Measurements from ENCODE around the gene PHPT1. TPM values are rescaled to one million over a fixed set of nuclear protein-coding genes. Genes with fewer than 3 reads are reported as not detected.

The PHPT1 gene
- total RNA-seq, 2 donors from 2014 or later, result 107 to 122 TPM

DNA sequence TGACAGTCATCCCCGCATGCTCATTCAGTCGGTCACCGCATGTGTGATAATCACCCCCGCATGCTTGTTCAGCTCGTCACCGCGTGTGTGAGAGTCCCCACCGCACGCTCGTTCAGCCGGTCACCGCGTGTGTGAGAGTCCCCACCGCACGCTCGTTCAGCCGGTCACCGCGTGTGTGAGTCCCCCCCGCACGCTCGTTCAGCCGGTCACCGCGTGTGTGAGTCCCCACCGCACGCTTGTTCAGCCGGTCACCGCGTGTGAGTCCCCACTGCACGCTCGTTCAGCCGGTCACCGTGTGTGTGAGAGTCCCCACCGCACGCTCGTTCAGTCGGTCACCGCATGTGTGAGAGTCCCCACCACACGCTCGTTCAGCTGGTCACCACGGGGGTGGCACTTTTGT is 40.6 kb downstream of the PHPT1 start:
- Histone ChIP-seq H3K4me3 (ENCODE audit: low read length) (no peak overlapping the region), H3K9ac (ENCODE audit: extremely low read depth, low read length, poor library complexity, severe bottlenecking) (no peak overlapping the region), H3K36me3 (ENCODE audit: control insufficient read depth, insufficient read depth, low read length) (peaks cover 17% of the 10 kb centered on the region), H3K4me1 (ENCODE audit: control insufficient read depth, insufficient read depth, low read length) (no peaks in the 10 kb centered on the region), H3K27ac (ENCODE audit: low read depth, low read length) (no peak overlapping the region), H3K9me3 (ENCODE audit: control insufficient read depth, low read length) (no peaks in the 10 kb centered on the region), H3K27me3 (ENCODE audit: control insufficient read depth, insufficient read depth, low read length, poor library complexity, severe bottlenecking) (no peaks in the 10 kb centered on the region)
- no peak for DNase-seq
- TF ChIP-seq CTCF (conservative IDR thresholded peaks at IDR 0.05), result no peak
- Mint-ChIP-seq H3K9me3 (no peaks in the 10 kb centered on the region), H3K4me1 (peaks cover 7% of the 10 kb centered on the region), H3K4me3 (no peak overlapping the region), H3K27ac (peak overlapping the region; percentile 26), H3K27me3 (ENCODE audit: insufficient read depth) (no peaks in the 10 kb centered on the region), H3K36me3 (ENCODE audit: low read depth) (peaks cover 33% of the 10 kb centered on the region)
- WGBS, 2 experiments (ENCODE audit: insufficient coverage in 1 of 2, insufficient read length in 1 of 2), result 97% methylated on average over 39 to 42 of the region's 42 CpGs

GRCh38 chr9:136890661-136891060 is 41.5 kb downstream of the PHPT1 start:
- H3K27me3 Mint-ChIP-seq (ENCODE audit: insufficient read depth), result no peaks in the 10 kb centered on the region
- Histone ChIP-seq H3K4me3 (ENCODE audit: low read length) (no peak overlapping the region), H3K9me3 (ENCODE audit: control insufficient read depth, low read length) (no peaks in the 10 kb centered on the region), H3K36me3 (ENCODE audit: control insufficient read depth, insufficient read depth, low read length) (peaks cover 23% of the 10 kb centered on the region), H3K4me1 (ENCODE audit: control insufficient read depth, insufficient read depth, low read length) (no peaks in the 10 kb centered on the region), H3K27ac (ENCODE audit: low read depth, low read length) (no peak overlapping the region), H3K27me3 (ENCODE audit: control insufficient read depth, insufficient read depth, low read length, poor library complexity, severe bottlenecking) (no peaks in the 10 kb centered on the region), H3K9ac (ENCODE audit: extremely low read depth, low read length, poor library complexity, severe bottlenecking) (no peak overlapping the region)
- no peak for TF ChIP-seq CTCF (conservative IDR thresholded peaks at IDR 0.05)
- H3K9me3 Mint-ChIP-seq, result no peaks in the 10 kb centered on the region
- H3K36me3 Mint-ChIP-seq (ENCODE audit: low read depth), result peaks cover 37% of the 10 kb centered on the region
- H3K4me3 Mint-ChIP-seq, result no peak overlapping the region
- DNase-seq, result no peak
- H3K27ac Mint-ChIP-seq, result no peak overlapping the region
- 92 to 99% methylated on average over 9 to 13 of the region's 13 CpGs for WGBS, 2 experiments (ENCODE audit: insufficient coverage in 1 of 2, insufficient read length in 1 of 2)
- H3K4me1 Mint-ChIP-seq, result peaks cover 7% of the 10 kb centered on the region

GRCh38 chr9:136896027-136896426 is 46.8 kb downstream of the PHPT1 start:
- Histone ChIP-seq H3K4me3 (ENCODE audit: low read length) (no peak overlapping the region), H3K36me3 (ENCODE audit: control insufficient read depth, insufficient read depth, low read length) (peaks cover 39% of the 10 kb centered on the region), H3K9me3 (ENCODE audit: control insufficient read depth, low read length) (no peaks in the 10 kb centered on the region), H3K4me1 (ENCODE audit: control insufficient read depth, insufficient read depth, low read length) (no peaks in the 10 kb centered on the region), H3K9ac (ENCODE audit: extremely low read depth, low read length, poor library complexity, severe bottlenecking) (no peak overlapping the region), H3K27ac (ENCODE audit: low read depth, low read length) (no peak overlapping the region), H3K27me3 (ENCODE audit: control insufficient read depth, insufficient read depth, low read length, poor library complexity, severe bottlenecking) (no peaks in the 10 kb centered on the region)
- no peaks in the 10 kb centered on the region for H3K27me3 Mint-ChIP-seq (ENCODE audit: insufficient read depth)
- H3K36me3 Mint-ChIP-seq (ENCODE audit: low read depth), result peaks cover 42% of the 10 kb centered on the region
- H3K27ac Mint-ChIP-seq, result no peak overlapping the region
- no peaks in the 10 kb centered on the region for H3K9me3 Mint-ChIP-seq
- H3K4me3 Mint-ChIP-seq, result no peak overlapping the region
- no peak for DNase-seq
- 88 to 91% methylated on average over 10 to 11 of the region's 11 CpGs for WGBS, 2 experiments (ENCODE audit: insufficient coverage in 1 of 2, insufficient read length in 1 of 2)
- TF ChIP-seq CTCF (conservative IDR thresholded peaks at IDR 0.05), result no peak
- H3K4me1 Mint-ChIP-seq, result no peaks in the 10 kb centered on the region

Measured in endodermal cell (in vitro differentiated cells).